Hepatocyte (in vitro differentiated cells): ENCODE measurements around the gene VAMP2.

Source experiments
- EZH2 ChIP-seq: fragments of 200-600 bp; sonication (generic); IDR thresholded peaks from 2 replicates; pipeline ENCODE4 v1.6.1; 2016; ENCODE audit warnings: antibody characterized with exemption, mild to moderate bottlenecking, borderline replicate concordance
- EZH2phosphoT487 ChIP-seq: fragments of 200-600 bp; sonication (generic); IDR thresholded peaks from one replicate; pipeline ENCODE4 v1.6.1; 2018; ENCODE audit warnings: antibody characterized with exemption, mild to moderate bottlenecking, low read depth, moderate library complexity; ENCODE audit not compliant: unreplicated experiment, severe bottlenecking
- TF ChIP-seq, protein P1 (sequence below): fragments of 200-600 bp; sonication (generic); IDR thresholded peaks from 2 replicates; pipeline ENCODE4 v1.5.1; 2016; ENCODE audit warnings: antibody characterized with exemption, mild to moderate bottlenecking; ENCODE audit not compliant: poor library complexity

DNA sequence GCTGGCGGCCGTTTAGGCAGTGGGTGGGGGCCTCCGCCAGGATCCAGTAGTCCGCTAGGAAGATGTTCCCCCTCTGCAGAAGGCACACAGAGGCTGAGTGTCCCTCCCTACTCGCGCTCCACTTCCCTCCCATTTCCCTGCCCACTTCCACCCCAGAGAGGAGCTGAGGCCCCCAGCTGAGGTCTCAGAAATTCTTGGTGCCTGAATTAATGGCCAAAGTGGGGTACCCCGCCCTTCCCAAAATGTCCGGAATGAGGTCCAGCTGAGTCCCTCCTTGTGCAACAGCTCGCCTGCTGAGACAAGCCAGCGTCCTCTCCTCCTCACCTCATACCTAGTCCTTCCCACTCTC lies 52.3 kb downstream of the VAMP2 start:
- TF ChIP-seq, protein P1, sequence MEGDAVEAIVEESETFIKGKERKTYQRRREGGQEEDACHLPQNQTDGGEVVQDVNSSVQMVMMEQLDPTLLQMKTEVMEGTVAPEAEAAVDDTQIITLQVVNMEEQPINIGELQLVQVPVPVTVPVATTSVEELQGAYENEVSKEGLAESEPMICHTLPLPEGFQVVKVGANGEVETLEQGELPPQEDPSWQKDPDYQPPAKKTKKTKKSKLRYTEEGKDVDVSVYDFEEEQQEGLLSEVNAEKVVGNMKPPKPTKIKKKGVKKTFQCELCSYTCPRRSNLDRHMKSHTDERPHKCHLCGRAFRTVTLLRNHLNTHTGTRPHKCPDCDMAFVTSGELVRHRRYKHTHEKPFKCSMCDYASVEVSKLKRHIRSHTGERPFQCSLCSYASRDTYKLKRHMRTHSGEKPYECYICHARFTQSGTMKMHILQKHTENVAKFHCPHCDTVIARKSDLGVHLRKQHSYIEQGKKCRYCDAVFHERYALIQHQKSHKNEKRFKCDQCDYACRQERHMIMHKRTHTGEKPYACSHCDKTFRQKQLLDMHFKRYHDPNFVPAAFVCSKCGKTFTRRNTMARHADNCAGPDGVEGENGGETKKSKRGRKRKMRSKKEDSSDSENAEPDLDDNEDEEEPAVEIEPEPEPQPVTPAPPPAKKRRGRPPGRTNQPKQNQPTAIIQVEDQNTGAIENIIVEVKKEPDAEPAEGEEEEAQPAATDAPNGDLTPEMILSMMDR: no peak
- TF ChIP-seq EZH2 (no peak), EZH2phosphoT487 (no peak)
